Motor neuron (in vitro differentiated cells): Measurements from ENCODE around the gene MPDU1. TPM values are rescaled to one million over a fixed set of nuclear protein-coding genes. Genes with fewer than 3 reads are reported as not detected.
A peak's percentile ranks its signal among the peaks of the same experiment; 100 is the strongest.
"Not testable (repeated sequence)": the region's sequence is repeated elsewhere in the genome, so short reads cannot be mapped to it uniquely, and the experiment has no call there.

Experiments used
- ATAC-seq, 8 experiments: fragments of 200-7000 bp; cut with Tn5 transposase; replicated peaks in 6 of 8; 2 replicates each; pipeline ENCODE4 v1.8.0; 2021; ENCODE audit warnings: mild to moderate bottlenecking in 8 of 8, moderate library complexity in 8 of 8
- H3K27ac ChIP-seq, 2 donors: fragments of 250-450 bp; sonication (Bioruptor Pico); 2 replicates each; pipeline ENCODE4 v1.9.0; 2021; ENCODE audit warnings: antibody characterized with exemption in 2 of 2, mild to moderate bottlenecking in 2 of 2, moderate library complexity in 1 of 2
- H3K4me1 ChIP-seq, 2 donors: fragments of 250-450 bp; sonication (Bioruptor Pico); replicated peaks in 1 of 2; 2 replicates each; pipeline ENCODE4 v1.6.1; 2021; ENCODE audit warnings: antibody characterized with exemption in 2 of 2, mild to moderate bottlenecking in 2 of 2, moderate library complexity in 1 of 2
- H3K4me3 ChIP-seq, 5 donors: fragments of 250-450 bp; sonication (Bioruptor Pico); 2 replicates each; pipeline ENCODE4 v1.9.0; 2021; ENCODE audit warnings: antibody characterized with exemption in 5 of 5, mild to moderate bottlenecking in 5 of 5, moderate library complexity in 4 of 5
- WGBS, 10 experiments: fragments of 450-650 bp; shearing (Covaris generic); methylation state at CpG; one replicate each; pipeline ENCODE4 v1.0.0; 2022; 5-methylcytosine and 5-hydroxymethylcytosine counted together
- in situ Hi-C, 9 experiments: fragments of 400-800 bp; cut with MboI; loops; one replicate each; pipeline ENCODE4 v1.15.0; 2021; ENCODE audit warnings: low sequenced_read_pairs in 9 of 9, low pct_unique_long_range_greater_than_20kb in 2 of 9; ENCODE audit not compliant: unreplicated experiment in 9 of 9
- total RNA-seq, 8 experiments: library from RNA; unstranded; fragments of 300-600 nt; gene quantifications; 2 replicates each; pipeline versions ENCODE4 v1.2.3 to v1.2.4, GENCODE V29; 2022

Gene MPDU1
- total RNA-seq, 8 experiments from 2014 or later = 36.6 to 109 (median 71.4) TPM

DNA sequence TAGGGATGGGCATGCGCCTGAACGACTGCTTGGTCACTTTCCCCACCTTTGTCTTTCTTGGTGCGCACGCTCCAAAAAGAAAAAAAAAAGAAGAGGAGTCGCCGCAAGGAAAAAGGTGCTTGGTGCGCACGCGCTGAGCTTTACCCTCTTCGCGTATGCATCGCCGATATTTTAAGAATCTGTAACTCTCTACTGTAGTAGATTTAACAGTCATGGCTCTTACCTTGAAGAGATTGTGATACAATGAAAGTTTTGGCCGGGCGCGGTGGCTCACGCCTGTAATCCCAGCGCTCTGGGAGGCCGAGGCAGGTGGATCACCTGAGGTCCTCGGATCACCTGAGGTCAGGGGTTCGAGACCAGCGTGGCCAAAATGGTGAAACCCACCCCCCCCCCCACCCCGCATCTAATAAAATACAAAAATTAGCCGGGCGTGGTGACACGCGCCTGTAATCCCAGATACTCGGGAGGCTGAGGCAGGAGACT, 31.7 kb downstream of the MPDU1 start:
- in situ Hi-C loops = no loop called here
- peaks cover 15 to 22% of the 10 kb centered on the region in 2 donors for H3K4me1 ChIP-seq
- WGBS, 10 experiments = 2 to 33% (median 6%) methylated on average over 3 to 12 of the region's 28 CpGs; no CpG with 5 or more reads in 5 of the 10 experiments
- no peak for ATAC-seq
- peak overlapping the region; percentile 52 to 77 for H3K27ac ChIP-seq
- H3K4me3 ChIP-seq = peak overlapping the region; percentile 35 to 41 (median 40)

- ATAC-seq = no peak
- H3K4me1 ChIP-seq = peaks cover under 1 to 2% of the 10 kb centered on the region in 2 donors
- H3K27ac ChIP-seq = no peak overlapping the region
- no peak overlapping the region for H3K4me3 ChIP-seq
- in situ Hi-C loops = no loop called here
- WGBS, 10 experiments = 25 to 90% (median 83%) methylated on average over 1 to 5 of the region's 5 CpGs
Observed at GRCh38 chr17:7618608-7619007, 35.0 kb downstream of the MPDU1 start.

DNA sequence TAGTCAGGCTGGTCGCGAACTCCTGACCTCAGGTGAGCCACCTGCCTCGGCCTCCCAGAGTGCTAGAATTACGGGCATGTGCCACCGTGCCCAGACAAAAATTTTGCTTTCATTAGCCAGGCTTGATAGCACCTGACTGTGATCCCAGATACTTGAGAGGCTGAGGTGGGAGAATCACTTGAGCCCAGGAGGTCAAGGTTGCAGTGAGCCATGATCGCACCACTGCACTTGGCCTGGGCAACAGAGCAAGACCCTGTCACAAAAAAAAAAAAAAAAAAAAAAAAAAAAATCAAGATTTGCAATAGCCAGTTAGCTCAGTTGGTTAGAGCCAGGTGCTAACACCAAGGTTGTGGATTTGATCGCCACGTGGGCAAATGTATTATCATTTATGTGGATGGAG, 37.2 kb downstream of the MPDU1 start:
- ATAC-seq = no peak
- Histone ChIP-seq H3K4me3 (no peak overlapping the region), H3K27ac (no peak overlapping the region), H3K4me1 (no peaks in the 10 kb centered on the region)
- WGBS, 10 experiments = 78 to 100% (median 85%) methylated on average over 1 to 5 of the region's 8 CpGs; no CpG with 5 or more reads in 3 of the 10 experiments
- in situ Hi-C loops = no loop called here

GRCh38 chr17:7623661-7624060, 40.0 kb downstream of the MPDU1 start:
- Histone ChIP-seq H3K4me1 (peaks cover 5 to 11% of the 10 kb centered on the region in 2 donors), H3K27ac (no peak overlapping the region), H3K4me3 (no peak overlapping the region)
- WGBS, 10 experiments = 20 to 80% (median 60%) methylated on average over 1 to 3 of the region's 5 CpGs; no CpG with 5 or more reads in 3 of the 10 experiments
- ATAC-seq = no peak
- in situ Hi-C loops = no loop called here

- 91 to 100% (median 97%) methylated on average over 1 to 13 of the region's 16 CpGs; no CpG with 5 or more reads in 2 of the 10 experiments for whole genome bisulfite sequencing, 10 experiments
- H3K4me1 ChIP-seq = peaks cover 5 to 11% of the 10 kb centered on the region in 2 donors
- in situ Hi-C loops, ATAC-seq, H3K27ac ChIP-seq, H3K4me3 ChIP-seq: not testable (repeated sequence)
Observed at GRCh38 chr17:7625749-7626148, 42.1 kb downstream of the MPDU1 start.

- peaks cover 5 to 11% of the 10 kb centered on the region in 2 donors for H3K4me1 ChIP-seq
- in situ Hi-C loops = no loop called here
- H3K27ac ChIP-seq = peak overlapping the region in 1 of 2 donors; percentile 92
- 79 to 100% (median 90%) methylated on average over 1 to 6 of the region's 7 CpGs; no CpG with 5 or more reads in 3 of the 10 experiments for WGBS, 10 experiments
- H3K4me3 ChIP-seq = peak overlapping the region; percentile 51 to 85 (median 60)
- ATAC-seq = no peak
Observed at GRCh38 chr17:7626307-7626706, 42.7 kb downstream of the MPDU1 start.

- Histone ChIP-seq H3K4me3 (peak overlapping the region; percentile 51 to 85 (median 60)), H3K4me1 (peaks cover 5 to 11% of the 10 kb centered on the region in 2 donors), H3K27ac (peak overlapping the region; percentile 90 to 92)
- 0 to 33% (median 0%) methylated on average over 1 to 3 of the region's 6 CpGs; no CpG with 5 or more reads in 5 of the 10 experiments for WGBS, 10 experiments
- in situ Hi-C loops = no loop called here
- ATAC-seq = no peak
Observed at GRCh38 chr17:7626956-7627249, 43.3 kb downstream of the MPDU1 start.

DNA sequence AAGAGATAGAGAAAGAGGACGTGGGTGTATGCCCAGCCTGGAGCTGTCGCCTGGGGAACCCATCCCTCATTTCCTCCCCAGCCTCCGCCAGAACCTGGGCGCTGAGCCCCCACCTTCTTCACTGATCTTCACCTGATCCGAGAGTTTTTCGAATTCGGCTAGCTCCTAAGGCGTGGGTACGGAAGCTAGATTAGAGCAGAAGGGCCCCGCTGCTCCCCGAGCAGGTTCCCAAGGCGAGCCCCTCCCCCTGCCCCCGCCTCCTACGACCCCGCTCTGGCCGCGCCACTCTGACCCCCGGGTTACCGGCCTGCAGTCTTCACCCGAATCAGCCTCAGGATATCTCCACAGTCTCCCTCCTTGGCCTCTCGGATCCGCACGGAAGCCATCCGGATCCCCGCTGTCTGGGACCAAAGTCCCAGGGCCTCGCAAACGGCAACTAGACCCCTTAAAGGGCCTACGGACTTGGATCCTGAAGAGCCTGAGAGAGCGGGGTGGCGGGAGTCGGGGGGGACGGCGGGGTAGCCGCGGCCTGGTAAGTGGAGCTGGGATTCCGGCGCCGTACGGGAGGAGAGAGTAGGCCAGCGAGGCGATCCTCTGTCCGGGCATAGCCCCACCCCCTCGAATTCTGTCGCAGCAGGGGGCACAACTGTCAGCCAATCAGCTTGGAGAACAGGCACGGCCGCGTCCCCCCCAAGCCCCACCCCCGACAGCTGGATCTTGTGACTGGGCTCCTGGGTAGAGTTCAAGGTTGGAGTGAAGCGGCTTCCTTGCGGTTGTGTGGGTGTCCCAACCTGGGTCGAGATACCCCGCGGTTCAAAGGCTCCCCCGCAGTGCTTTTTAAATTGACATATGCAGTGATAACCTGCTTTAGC, 43.8 kb downstream of the MPDU1 start, which contains the start of gene SAT2:
TSS of gene SAT2 (minus strand) at position 572 of the 872 bp plus-strand sequence. CDS start at position 386, 186 bp downstream.
- H3K27ac ChIP-seq = peak within 1 kb of the TSS; percentile 90 to 92
- peaks cover 5 to 11% of the 10 kb centered on the region in 2 donors for H3K4me1 ChIP-seq
- WGBS, 10 experiments = 0 to 40% (median 0%) methylated on average over 1 to 4 of the region's 54 CpGs; no CpG with 5 or more reads in 5 of the 10 experiments
- in situ Hi-C loops = no loop called here
- ATAC-seq = peak; percentile 94 to 98 (median 96)
- peak within 1 kb of the TSS; percentile 51 to 85 (median 60) for H3K4me3 ChIP-seq

DNA sequence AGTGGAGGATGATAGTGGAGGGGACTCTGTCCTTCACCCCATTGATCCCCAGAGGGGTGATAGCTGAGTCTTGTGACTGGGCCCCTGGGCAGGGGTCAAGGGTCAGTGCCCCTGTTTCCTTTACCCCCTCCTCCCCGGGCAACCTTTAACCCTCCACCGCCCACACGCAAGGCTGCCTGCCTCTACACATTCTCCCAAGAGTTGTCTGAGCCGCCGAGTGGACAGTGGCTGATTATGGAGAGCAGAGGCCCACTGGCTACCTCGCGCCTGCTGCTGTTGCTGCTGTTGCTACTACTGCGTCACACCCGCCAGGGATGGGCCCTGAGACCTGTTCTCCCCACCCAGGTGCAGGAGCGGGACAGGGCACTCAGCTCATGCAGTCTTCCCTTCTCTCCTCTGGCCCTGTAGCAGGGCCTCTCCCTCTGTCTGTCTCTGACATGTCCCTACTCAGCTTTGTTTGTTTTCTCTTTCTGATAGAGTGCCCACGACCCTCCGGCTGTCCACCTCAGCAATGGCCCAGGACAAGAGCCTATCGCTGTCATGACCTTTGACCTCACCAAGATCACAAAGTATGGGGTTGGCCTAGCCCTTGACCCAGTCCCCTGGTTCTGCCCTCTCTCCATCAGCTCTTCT, 46.4 kb downstream of the MPDU1 start, which contains the start of gene SHBG:
TSS of gene SHBG (plus strand) at position 197 of the 633 bp plus-strand sequence. CDS start at position 235, 38 bp downstream.
- Histone ChIP-seq H3K4me1 (peaks cover 14% of the 10 kb centered on the region in 2 donors), H3K4me3 (no peak within 1 kb of the TSS), H3K27ac (no peak within 1 kb of the TSS)
- no peak for ATAC-seq
- in situ Hi-C loops = no loop called here
- 33 to 90% (median 63%) methylated on average over 1 to 4 of the region's 13 CpGs; no CpG with 5 or more reads in 4 of the 10 experiments for WGBS, 10 experiments

DNA sequence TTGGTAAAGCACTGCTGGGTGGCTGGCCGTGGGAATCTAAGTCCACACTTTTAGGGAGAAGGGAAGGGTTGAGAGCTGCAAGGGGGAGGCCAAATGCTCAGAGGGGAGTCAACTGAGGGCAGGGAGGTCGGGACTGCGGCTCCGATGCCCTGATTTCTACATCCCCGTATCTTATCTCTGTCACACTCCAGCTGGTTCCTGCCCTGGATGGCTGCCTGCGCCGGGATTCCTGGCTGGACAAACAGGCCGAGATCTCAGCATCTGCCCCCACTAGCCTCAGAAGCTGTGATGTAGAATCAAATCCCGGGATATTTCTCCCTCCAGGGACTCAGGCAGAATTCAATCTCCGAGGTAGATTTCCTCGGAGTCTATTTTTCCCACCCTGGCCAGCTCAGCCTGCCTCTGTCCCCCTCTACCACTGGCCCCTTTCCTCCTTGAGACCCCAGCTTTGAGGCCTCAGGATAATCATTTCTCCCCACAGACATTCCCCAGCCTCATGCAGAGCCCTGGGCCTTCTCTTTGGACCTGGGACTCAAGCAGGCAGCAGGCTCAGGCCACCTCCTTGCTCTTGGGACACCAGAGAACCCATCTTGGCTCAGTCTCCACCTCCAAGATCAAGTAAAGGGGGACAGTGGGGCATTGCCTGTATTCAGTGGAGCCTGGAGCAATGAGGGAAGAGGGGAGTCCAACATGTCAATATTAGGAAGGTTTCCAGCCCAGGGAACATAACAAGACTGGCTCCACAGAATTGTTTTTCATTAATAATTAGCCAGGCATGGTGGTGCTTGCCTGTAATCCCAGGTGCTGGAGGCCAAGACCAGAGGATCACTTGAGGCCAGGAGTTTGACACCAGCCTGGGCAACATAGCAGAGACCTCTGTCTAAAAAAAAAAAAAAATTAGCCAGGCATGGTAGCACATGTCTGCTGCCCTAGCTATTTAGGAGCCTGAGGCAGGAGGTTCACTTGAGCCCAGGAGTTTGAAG, 48.0 kb downstream of the MPDU1 start:
- ATAC-seq = no peak
- Histone ChIP-seq H3K27ac (no peak overlapping the region), H3K4me3 (no peak overlapping the region), H3K4me1 (peaks cover 8 to 13% of the 10 kb centered on the region in 2 donors)
- in situ Hi-C loops = no loop called here
- 74 to 100% (median 85%) methylated on average over 1 to 7 of the region's 11 CpGs; no CpG with 5 or more reads in 5 of the 10 experiments for WGBS, 10 experiments

GRCh38 chr17:7632492-7632894, 48.8 kb downstream of the MPDU1 start:
- 0 to 80% (median 57%) methylated on average over 1 to 4 of the region's 6 CpGs; no CpG with 5 or more reads in 4 of the 10 experiments for WGBS, 10 experiments
- peak in 3 of 8 experiments; percentile 22 to 32 (median 24) for ATAC-seq
- in situ Hi-C loops = no loop called here
- Histone ChIP-seq H3K4me1 (peaks cover 8 to 13% of the 10 kb centered on the region in 2 donors), H3K4me3 (no peak overlapping the region), H3K27ac (no peak overlapping the region)

GRCh38 chr17:7633093-7633492, 49.4 kb downstream of the MPDU1 start:
- WGBS, 10 experiments = 33 to 100% (median 73%) methylated on average over 1 to 2 of the region's 2 CpGs; no CpG with 5 or more reads in 5 of the 10 experiments
- Histone ChIP-seq H3K4me1 (peaks cover 5 to 13% of the 10 kb centered on the region in 2 donors), H3K27ac (no peak overlapping the region), H3K4me3 (no peak overlapping the region)
- in situ Hi-C loops = no loop called here
- ATAC-seq = peak in 3 of 8 experiments; percentile 62 to 64 (median 64)
